ENCODE data around the gene ITGA11. TPM values are rescaled to one million over a fixed set of nuclear protein-coding genes. Genes with fewer than 3 reads are reported as not detected.

ITGA11 gene
- total and polyA plus RNA-seq, 2 donors from 2014 or later: 3.4 to 11.1 TPM

- DNase-seq (peak in 1 of 5 donors; percentile 2), FAIRE-seq (no peak)
- intact Hi-C loops (cut with DNase I): no loop called here
- no peak for TF ChIP-seq CTCF (IDR thresholded peaks at IDR 0.05; ENCODE audit: borderline replicate concordance, extremely low read depth, insufficient read depth)
- H3K27me3 ChIP-seq (ENCODE audit: control insufficient read depth, insufficient read depth, low read length): no peaks in the 10 kb centered on the region
- no peaks in the 10 kb centered on the region for H3K36me3 ChIP-seq (ENCODE audit: control insufficient read depth in 2 of 3, insufficient read depth in 3 of 3, low read length in 3 of 3)
- H3K4me1 ChIP-seq (ENCODE audit: control insufficient read depth in 2 of 3, insufficient read depth in 2 of 3, low read depth in 1 of 3, low read length in 3 of 3): no peaks in the 10 kb centered on the region
- H3K9ac ChIP-seq (ENCODE audit: low read length in 3 of 3): no peak overlapping the region
- H3K27ac ChIP-seq (ENCODE audit: low read depth in 2 of 2, low read length in 2 of 2): no peak overlapping the region
- no peak overlapping the region for H3K4me3 ChIP-seq (ENCODE audit: low read length in 3 of 3)
- H3K9me3 ChIP-seq (ENCODE audit: control insufficient read depth in 2 of 3, insufficient read depth in 1 of 3, low read length in 3 of 3): no peaks in the 10 kb centered on the region
Measured at GRCh38 chr15:68417051-68417450, 14.9 kb downstream of the ITGA11 start.

GRCh38 chr15:68416158-68416535 lies 15.8 kb downstream of the ITGA11 start:
- H3K9ac ChIP-seq (ENCODE audit: low read length in 3 of 3): no peak overlapping the region
- DNase-seq (peak in 2 of 5 donors; percentile 10 to 13), FAIRE-seq (no peak)

GRCh38 chr15:68415501-68416157 lies 16.3 kb downstream of the ITGA11 start:
- no peaks in the 10 kb centered on the region for H3K9me3 ChIP-seq (ENCODE audit: control insufficient read depth in 2 of 3, insufficient read depth in 1 of 3, low read length in 3 of 3)

More at GRCh38 chr15:68416158-68416535, 15.8 kb downstream of the ITGA11 start:
- intact Hi-C loops (cut with DNase I): no loop called here
- no peaks in the 10 kb centered on the region for H3K9me3 ChIP-seq (ENCODE audit: control insufficient read depth in 2 of 3, insufficient read depth in 1 of 3, low read length in 3 of 3)
- H3K4me1 ChIP-seq (ENCODE audit: control insufficient read depth in 2 of 3, insufficient read depth in 2 of 3, low read depth in 1 of 3, low read length in 3 of 3): no peaks in the 10 kb centered on the region
- H3K4me3 ChIP-seq (ENCODE audit: low read length in 3 of 3): no peak overlapping the region
- H3K36me3 ChIP-seq (ENCODE audit: control insufficient read depth in 2 of 3, insufficient read depth in 3 of 3, low read length in 3 of 3): no peaks in the 10 kb centered on the region
- H3K27me3 ChIP-seq (ENCODE audit: control insufficient read depth, insufficient read depth, low read length): no peaks in the 10 kb centered on the region
- H3K27ac ChIP-seq (ENCODE audit: low read depth in 2 of 2, low read length in 2 of 2): no peak overlapping the region
- no peak for TF ChIP-seq CTCF (IDR thresholded peaks at IDR 0.05; ENCODE audit: borderline replicate concordance, extremely low read depth, insufficient read depth)

More at GRCh38 chr15:68415501-68416157, 16.3 kb downstream of the ITGA11 start:
- Histone ChIP-seq H3K9ac (ENCODE audit: low read length in 3 of 3) (no peak overlapping the region), H3K4me1 (ENCODE audit: control insufficient read depth in 2 of 3, insufficient read depth in 2 of 3, low read depth in 1 of 3, low read length in 3 of 3) (no peaks in the 10 kb centered on the region), H3K4me3 (ENCODE audit: low read length in 3 of 3) (no peak overlapping the region), H3K27me3 (ENCODE audit: control insufficient read depth, insufficient read depth, low read length) (no peaks in the 10 kb centered on the region), H3K27ac (ENCODE audit: low read depth in 2 of 2, low read length in 2 of 2) (no peak overlapping the region), H3K36me3 (ENCODE audit: control insufficient read depth in 2 of 3, insufficient read depth in 3 of 3, low read length in 3 of 3) (no peaks in the 10 kb centered on the region)
- TF ChIP-seq CTCF (IDR thresholded peaks at IDR 0.05; ENCODE audit: borderline replicate concordance, extremely low read depth, insufficient read depth): no peak
- FAIRE-seq (no peak), DNase-seq (peak in 2 of 5 donors; percentile 6 to 50)
- intact Hi-C loops (cut with DNase I): no loop called here

Data from kidney (tissue), 14 donors.